Measurements from ENCODE around the gene CGB1.
"Not testable (repeated sequence)": the region's sequence is repeated elsewhere in the genome, so short reads cannot be mapped to it uniquely, and the experiment has no call there.

Gene CGB1

GRCh38 chr19:49038557-49039276 lies 2.0 kb upstream of the CGB1 start:
- TF ChIP-seq GLIS1 (tag by site-specific recombination; IDR thresholded peaks at IDR 0.05): peak; percentile 74
- TF ChIP-seq, protein P1, sequence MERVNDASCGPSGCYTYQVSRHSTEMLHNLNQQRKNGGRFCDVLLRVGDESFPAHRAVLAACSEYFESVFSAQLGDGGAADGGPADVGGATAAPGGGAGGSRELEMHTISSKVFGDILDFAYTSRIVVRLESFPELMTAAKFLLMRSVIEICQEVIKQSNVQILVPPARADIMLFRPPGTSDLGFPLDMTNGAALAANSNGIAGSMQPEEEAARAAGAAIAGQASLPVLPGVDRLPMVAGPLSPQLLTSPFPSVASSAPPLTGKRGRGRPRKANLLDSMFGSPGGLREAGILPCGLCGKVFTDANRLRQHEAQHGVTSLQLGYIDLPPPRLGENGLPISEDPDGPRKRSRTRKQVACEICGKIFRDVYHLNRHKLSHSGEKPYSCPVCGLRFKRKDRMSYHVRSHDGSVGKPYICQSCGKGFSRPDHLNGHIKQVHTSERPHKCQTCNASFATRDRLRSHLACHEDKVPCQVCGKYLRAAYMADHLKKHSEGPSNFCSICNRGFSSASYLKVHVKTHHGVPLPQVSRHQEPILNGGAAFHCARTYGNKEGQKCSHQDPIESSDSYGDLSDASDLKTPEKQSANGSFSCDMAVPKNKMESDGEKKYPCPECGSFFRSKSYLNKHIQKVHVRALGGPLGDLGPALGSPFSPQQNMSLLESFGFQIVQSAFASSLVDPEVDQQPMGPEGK (tag by site-specific recombination; IDR thresholded peaks at IDR 0.05): 0 out of 2 replicates have a peak, but pooled peaks have one; percentile 17
- CTCF ChIA-PET: interaction anchor here (1.0 to 1.2 kb wide), 2 partner anchors 17 to 39 kb away, joined by 3 read pairs; no protein-coding TSS in a partner anchor

GRCh38 chr19:49038111-49038510 lies 1.4 kb upstream of the CGB1 start:
- H3K4me3 ChIP-seq (ENCODE audit: low read depth, low read length); POLR2A ChIA-PET; H3K36me3 ChIP-seq (ENCODE audit: control insufficient read depth in 2 of 2, insufficient read depth in 1 of 2, low read length in 2 of 2); H3K9me3 ChIP-seq (ENCODE audit: control insufficient read depth, insufficient read depth, low read depth, low read length); H3K27ac ChIP-seq (ENCODE audit: extremely low read depth, low read depth, low read length); H3K4me1 ChIP-seq (ENCODE audit: control insufficient read depth, insufficient read depth, low read length): not testable (repeated sequence)
- CTCF ChIA-PET: interaction anchor here (0.7 to 1.2 kb wide), 3 partner anchors 17 to 38 kb away, joined by 3 read pairs; no protein-coding TSS in a partner anchor
- peak; percentile 82 for TF ChIP-seq ZFP3 (tag by site-specific recombination; IDR thresholded peaks at IDR 0.05; ENCODE audit: low read depth)

More at GRCh38 chr19:49038557-49039276, 2.0 kb upstream of the CGB1 start:
- H3K4me3 ChIP-seq (ENCODE audit: low read depth, low read length); H3K27ac ChIP-seq (ENCODE audit: extremely low read depth, low read depth, low read length); H3K4me1 ChIP-seq (ENCODE audit: control insufficient read depth, insufficient read depth, low read length); POLR2A ChIA-PET; H3K9me3 ChIP-seq (ENCODE audit: control insufficient read depth, insufficient read depth, low read depth, low read length); H3K36me3 ChIP-seq (ENCODE audit: control insufficient read depth in 2 of 2, insufficient read depth in 1 of 2, low read length in 2 of 2): not testable (repeated sequence)

DNA sequence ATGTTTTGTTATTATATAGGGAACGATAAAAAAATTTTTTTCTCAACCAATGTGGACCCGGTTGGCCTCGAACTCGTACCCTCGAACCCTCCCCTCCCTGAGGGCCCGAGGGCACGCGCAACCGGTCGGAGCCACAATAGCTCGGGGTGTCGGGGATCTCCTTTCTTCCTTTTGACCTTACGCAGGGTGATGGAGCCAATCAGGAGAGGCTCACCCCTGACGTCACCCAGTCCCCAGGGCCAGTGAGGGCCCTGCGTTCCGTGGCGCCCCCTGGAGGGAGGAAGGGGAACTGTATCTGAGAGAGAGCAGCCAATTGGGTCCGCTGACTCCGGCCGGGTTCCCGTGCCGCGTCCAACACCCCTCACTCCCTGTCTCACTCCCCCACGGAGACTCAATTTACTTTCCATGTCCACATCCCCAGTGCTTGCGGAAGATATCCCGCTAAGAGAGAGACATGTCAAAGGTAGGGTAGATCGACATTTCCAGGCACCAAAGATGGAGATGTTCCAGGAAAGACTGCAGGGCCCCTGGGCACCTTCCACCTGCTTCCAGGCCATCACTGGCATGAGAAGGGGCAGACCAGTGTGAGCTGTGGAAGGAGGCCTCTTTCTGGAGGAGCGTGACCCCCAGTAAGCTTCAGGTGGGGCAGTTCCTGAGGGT lies 4.9 kb downstream of the CGB1 start, which contains the start of gene CGB2:
Gene CGB2, plus strand, starts transcription at position 249 of the 660 bp plus-strand sequence. Its CDS starts 206 bp downstream, at position 455.
- CTCF ChIA-PET: interaction anchor here (0.7 kb wide), 2 partner anchors 14 to 39 kb away, joined by 3 to 4 read pairs; partner anchors contain the start of genes GYS1 and RUVBL2
- H3K36me3 ChIP-seq (ENCODE audit: control insufficient read depth in 2 of 2, insufficient read depth in 1 of 2, low read length in 2 of 2); H3K27ac ChIP-seq (ENCODE audit: extremely low read depth, low read depth, low read length); POLR2A ChIA-PET; H3K9me3 ChIP-seq (ENCODE audit: control insufficient read depth, insufficient read depth, low read depth, low read length); H3K4me3 ChIP-seq (ENCODE audit: low read depth, low read length); H3K4me1 ChIP-seq (ENCODE audit: control insufficient read depth, insufficient read depth, low read length): not testable (repeated sequence)
- 0 out of 2 replicates have a peak, but pooled peaks have one; percentile 25 for TF ChIP-seq ZBTB6 (tag by site-specific recombination; IDR thresholded peaks at IDR 0.05)
- TF ChIP-seq, protein P2, sequence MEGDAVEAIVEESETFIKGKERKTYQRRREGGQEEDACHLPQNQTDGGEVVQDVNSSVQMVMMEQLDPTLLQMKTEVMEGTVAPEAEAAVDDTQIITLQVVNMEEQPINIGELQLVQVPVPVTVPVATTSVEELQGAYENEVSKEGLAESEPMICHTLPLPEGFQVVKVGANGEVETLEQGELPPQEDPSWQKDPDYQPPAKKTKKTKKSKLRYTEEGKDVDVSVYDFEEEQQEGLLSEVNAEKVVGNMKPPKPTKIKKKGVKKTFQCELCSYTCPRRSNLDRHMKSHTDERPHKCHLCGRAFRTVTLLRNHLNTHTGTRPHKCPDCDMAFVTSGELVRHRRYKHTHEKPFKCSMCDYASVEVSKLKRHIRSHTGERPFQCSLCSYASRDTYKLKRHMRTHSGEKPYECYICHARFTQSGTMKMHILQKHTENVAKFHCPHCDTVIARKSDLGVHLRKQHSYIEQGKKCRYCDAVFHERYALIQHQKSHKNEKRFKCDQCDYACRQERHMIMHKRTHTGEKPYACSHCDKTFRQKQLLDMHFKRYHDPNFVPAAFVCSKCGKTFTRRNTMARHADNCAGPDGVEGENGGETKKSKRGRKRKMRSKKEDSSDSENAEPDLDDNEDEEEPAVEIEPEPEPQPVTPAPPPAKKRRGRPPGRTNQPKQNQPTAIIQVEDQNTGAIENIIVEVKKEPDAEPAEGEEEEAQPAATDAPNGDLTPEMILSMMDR (tag by site-specific recombination; IDR thresholded peaks at IDR 0.05): peak; percentile 49; the same call in 1 of the 2 replicates
- TF ChIP-seq, protein P3, sequence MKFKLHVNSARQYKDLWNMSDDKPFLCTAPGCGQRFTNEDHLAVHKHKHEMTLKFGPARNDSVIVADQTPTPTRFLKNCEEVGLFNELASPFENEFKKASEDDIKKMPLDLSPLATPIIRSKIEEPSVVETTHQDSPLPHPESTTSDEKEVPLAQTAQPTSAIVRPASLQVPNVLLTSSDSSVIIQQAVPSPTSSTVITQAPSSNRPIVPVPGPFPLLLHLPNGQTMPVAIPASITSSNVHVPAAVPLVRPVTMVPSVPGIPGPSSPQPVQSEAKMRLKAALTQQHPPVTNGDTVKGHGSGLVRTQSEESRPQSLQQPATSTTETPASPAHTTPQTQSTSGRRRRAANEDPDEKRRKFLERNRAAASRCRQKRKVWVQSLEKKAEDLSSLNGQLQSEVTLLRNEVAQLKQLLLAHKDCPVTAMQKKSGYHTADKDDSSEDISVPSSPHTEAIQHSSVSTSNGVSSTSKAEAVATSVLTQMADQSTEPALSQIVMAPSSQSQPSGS (tag by site-specific recombination; IDR thresholded peaks at IDR 0.05; ENCODE audit: low read depth): peak; percentile 60; the same call in 1 of the 2 replicates

DNA sequence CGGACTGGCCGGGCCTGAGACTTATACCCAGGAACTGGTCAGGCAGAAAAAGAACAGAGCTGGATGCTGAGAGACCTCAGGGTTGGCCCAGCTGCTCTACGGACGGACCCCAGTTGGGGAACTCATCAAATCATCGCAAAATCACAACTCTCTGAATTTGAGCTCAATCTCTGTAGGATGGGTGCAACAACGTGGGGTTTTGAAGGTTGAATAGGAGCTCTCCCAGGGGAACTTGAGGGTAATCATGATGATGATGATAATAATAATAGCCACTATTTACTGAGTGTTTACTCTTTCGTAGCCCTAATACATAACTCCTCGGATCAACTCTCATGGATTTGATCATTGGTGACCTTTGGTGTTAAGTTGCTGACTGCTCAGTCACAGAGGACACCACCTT lies 6.4 kb downstream of the CGB1 start:
- H3K4me1 ChIP-seq (ENCODE audit: control insufficient read depth, insufficient read depth, low read length): not testable (repeated sequence)

More for the DNA sequence above, 6.4 kb downstream of the CGB1 start:
- TF ChIP-seq ZFP3 (tag by site-specific recombination; IDR thresholded peaks at IDR 0.05; ENCODE audit: low read depth): peak; percentile 85
- H3K9me3 ChIP-seq (ENCODE audit: control insufficient read depth, insufficient read depth, low read depth, low read length); H3K27ac ChIP-seq (ENCODE audit: extremely low read depth, low read depth, low read length); POLR2A ChIA-PET; H3K4me3 ChIP-seq (ENCODE audit: low read depth, low read length); H3K36me3 ChIP-seq (ENCODE audit: control insufficient read depth in 2 of 2, insufficient read depth in 1 of 2, low read length in 2 of 2): not testable (repeated sequence)
- CTCF ChIA-PET: interaction anchor here (0.6 to 0.7 kb wide), 2 partner anchors 30 to 37 kb away, joined by 3 read pairs; partner anchors contain the start of gene RUVBL2
